Measurements from ENCODE around the gene HIVEP3. TPM values are rescaled to one million over a fixed set of nuclear protein-coding genes. Genes with fewer than 3 reads are reported as not detected.
A peak's percentile ranks its signal among the peaks of the same experiment; 100 is the strongest.

Gene HIVEP3
- total RNA-seq, 1 donor from 2014 or later, result 8.9 TPM

DNA sequence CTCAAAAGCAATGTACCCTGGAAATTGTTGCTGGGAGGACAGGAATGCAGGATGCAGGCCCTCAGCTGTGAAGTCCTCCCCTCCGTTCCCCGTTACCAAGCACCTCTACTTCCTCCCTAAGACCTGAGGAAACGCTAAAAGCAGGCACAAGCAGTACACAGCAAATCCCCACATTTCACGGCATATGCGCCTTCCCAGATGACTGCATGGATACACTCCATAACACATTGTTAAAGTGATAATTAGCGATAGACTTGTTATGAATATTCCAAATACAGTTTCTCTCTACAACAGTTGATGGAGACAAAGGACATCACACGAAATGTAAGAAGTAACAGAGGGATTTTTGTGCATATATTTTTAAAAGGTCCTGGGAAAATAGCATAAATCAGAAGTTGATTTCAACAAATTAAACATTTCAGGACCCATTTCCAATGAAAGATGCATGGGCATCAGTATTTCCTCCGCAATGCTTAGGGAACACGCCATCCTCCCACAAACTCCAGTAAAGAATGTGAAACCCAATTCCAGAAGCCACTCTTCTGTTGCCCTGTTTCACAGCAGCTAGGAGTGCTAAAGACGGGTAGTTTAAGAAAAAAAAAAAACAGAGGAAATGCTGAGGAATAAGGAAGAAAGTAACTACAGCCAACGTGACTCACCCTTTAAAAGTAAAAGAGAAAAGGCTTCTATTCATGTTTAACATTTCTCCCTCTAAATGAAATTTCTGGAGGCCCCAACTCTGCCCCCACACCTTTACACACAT is 75.5 kb downstream of the HIVEP3 start:
- no peaks in the 10 kb centered on the region for H3K27me3 ChIP-seq (ENCODE audit: insufficient read depth, low read length)
- H3K79me2 ChIP-seq (ENCODE audit: insufficient read depth, low read length), result no peaks in the 10 kb centered on the region
- no peaks in the 10 kb centered on the region for H3K36me3 ChIP-seq (ENCODE audit: insufficient read depth, low read length)
- H3K4me3 ChIP-seq (ENCODE audit: insufficient read depth, low read depth, low read length), result no peak overlapping the region
- no peaks in the 10 kb centered on the region for H3K9me3 ChIP-seq (ENCODE audit: insufficient read depth, low read depth, low read length)
- no peaks in the 10 kb centered on the region for H3K9me3 Mint-ChIP-seq (ENCODE audit: unreplicated experiment)
- DNase-seq (ENCODE audit: low read depth) (peak; percentile 83), FAIRE-seq (no peak)
- peak overlapping the region; percentile 50 for H3K9ac ChIP-seq (ENCODE audit: low read length)
- H3K27ac ChIP-seq (ENCODE audit: low read depth, low read length), result peak overlapping the region; percentile 54
- TF ChIP-seq, protein P1, sequence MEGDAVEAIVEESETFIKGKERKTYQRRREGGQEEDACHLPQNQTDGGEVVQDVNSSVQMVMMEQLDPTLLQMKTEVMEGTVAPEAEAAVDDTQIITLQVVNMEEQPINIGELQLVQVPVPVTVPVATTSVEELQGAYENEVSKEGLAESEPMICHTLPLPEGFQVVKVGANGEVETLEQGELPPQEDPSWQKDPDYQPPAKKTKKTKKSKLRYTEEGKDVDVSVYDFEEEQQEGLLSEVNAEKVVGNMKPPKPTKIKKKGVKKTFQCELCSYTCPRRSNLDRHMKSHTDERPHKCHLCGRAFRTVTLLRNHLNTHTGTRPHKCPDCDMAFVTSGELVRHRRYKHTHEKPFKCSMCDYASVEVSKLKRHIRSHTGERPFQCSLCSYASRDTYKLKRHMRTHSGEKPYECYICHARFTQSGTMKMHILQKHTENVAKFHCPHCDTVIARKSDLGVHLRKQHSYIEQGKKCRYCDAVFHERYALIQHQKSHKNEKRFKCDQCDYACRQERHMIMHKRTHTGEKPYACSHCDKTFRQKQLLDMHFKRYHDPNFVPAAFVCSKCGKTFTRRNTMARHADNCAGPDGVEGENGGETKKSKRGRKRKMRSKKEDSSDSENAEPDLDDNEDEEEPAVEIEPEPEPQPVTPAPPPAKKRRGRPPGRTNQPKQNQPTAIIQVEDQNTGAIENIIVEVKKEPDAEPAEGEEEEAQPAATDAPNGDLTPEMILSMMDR (IDR thresholded peaks at IDR 0.05; ENCODE audit: insufficient read depth, low read depth, low read length), result no peak
- no peak for TF ChIP-seq EZH2 (IDR thresholded peaks at IDR 0.05; ENCODE audit: insufficient read depth, low read length)
- H3K4me3 Mint-ChIP-seq (ENCODE audit: unreplicated experiment), result no peak overlapping the region
- H3K4me2 ChIP-seq (ENCODE audit: low read length), result peak overlapping the region; percentile 78
- H4K20me1 ChIP-seq (ENCODE audit: insufficient read depth, low read length), result no peaks in the 10 kb centered on the region
- peaks cover 35% of the 10 kb centered on the region for H3K4me1 Mint-ChIP-seq (ENCODE audit: low read depth, unreplicated experiment)
- peaks cover 31% of the 10 kb centered on the region for H3K4me1 ChIP-seq (ENCODE audit: insufficient read depth, low read length)
- peak overlapping the region; percentile 89 for H3K27ac Mint-ChIP-seq (ENCODE audit: unreplicated experiment)
- no peaks in the 10 kb centered on the region for H3K36me3 Mint-ChIP-seq (ENCODE audit: low read depth, unreplicated experiment)
- peaks cover 3% of the 10 kb centered on the region for H3K27me3 Mint-ChIP-seq (ENCODE audit: low read depth, unreplicated experiment)
- H2AFZ ChIP-seq (ENCODE audit: low read depth, low read length), result no peak overlapping the region

DNA sequence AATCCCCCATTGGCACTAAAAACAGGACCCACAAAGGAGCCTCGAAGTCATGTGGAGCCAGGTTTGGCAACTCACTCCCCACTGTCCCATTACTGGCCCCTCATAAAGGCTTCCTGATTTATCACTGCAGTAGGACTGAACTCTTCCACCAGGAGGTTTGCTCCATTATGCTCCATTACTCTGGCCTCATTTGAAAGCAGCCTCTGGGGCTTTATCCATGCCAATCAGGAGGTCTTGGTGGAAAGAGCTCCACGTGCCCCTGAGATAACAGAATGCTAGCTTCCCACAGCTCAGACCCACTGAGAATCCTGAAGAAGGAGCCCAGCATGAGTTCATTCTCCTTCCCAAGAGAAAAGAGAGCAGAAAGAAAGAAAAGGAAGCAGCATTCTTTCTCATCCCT is 76.4 kb downstream of the HIVEP3 start:
- Histone ChIP-seq H3K27me3 (ENCODE audit: insufficient read depth, low read length) (no peaks in the 10 kb centered on the region), H3K79me2 (ENCODE audit: insufficient read depth, low read length) (no peaks in the 10 kb centered on the region), H3K27ac (ENCODE audit: low read depth, low read length) (peak overlapping the region; percentile 54), H3K9me3 (ENCODE audit: insufficient read depth, low read depth, low read length) (no peaks in the 10 kb centered on the region), H3K4me1 (ENCODE audit: insufficient read depth, low read length) (peaks cover 31% of the 10 kb centered on the region), H3K4me3 (ENCODE audit: insufficient read depth, low read depth, low read length) (no peak overlapping the region), H4K20me1 (ENCODE audit: insufficient read depth, low read length) (no peaks in the 10 kb centered on the region), H3K9ac (ENCODE audit: low read length) (peak overlapping the region; percentile 50), H3K4me2 (ENCODE audit: low read length) (peak overlapping the region; percentile 78), H2AFZ (ENCODE audit: low read depth, low read length) (no peak overlapping the region), H3K36me3 (ENCODE audit: insufficient read depth, low read length) (no peaks in the 10 kb centered on the region)
- Mint-ChIP-seq H3K4me1 (ENCODE audit: low read depth, unreplicated experiment) (peaks cover 35% of the 10 kb centered on the region), H3K36me3 (ENCODE audit: low read depth, unreplicated experiment) (no peaks in the 10 kb centered on the region), H3K9me3 (ENCODE audit: unreplicated experiment) (no peaks in the 10 kb centered on the region), H3K27ac (ENCODE audit: unreplicated experiment) (no peak overlapping the region), H3K4me3 (ENCODE audit: unreplicated experiment) (no peak overlapping the region), H3K27me3 (ENCODE audit: low read depth, unreplicated experiment) (peaks cover 3% of the 10 kb centered on the region)
- TF ChIP-seq EZH2 (IDR thresholded peaks at IDR 0.05; ENCODE audit: insufficient read depth, low read length), result no peak
- TF ChIP-seq, protein P1 (IDR thresholded peaks at IDR 0.05; ENCODE audit: insufficient read depth, low read depth, low read length), result no peak
- DNase-seq (ENCODE audit: low read depth), result no peak
- FAIRE-seq, result no peak

All from astrocyte (in vitro differentiated cells and primary cell).